Measurements from ENCODE around the gene NKAIN2. TPM values are rescaled to one million over a fixed set of nuclear protein-coding genes. Genes with fewer than 3 reads are reported as not detected.

The NKAIN2 gene
- polyA plus RNA-seq, 1 donor, result 6.4 TPM

Other genes starting within 250 kb of the NKAIN2 start
- 263 TPM for gene TRDN, start 166.9 kb upstream of the NKAIN2 start, polyA plus RNA-seq (ENCODE audit: insufficient read length)